HG03095 (cell line): Measurements from ENCODE around the gene RHOD.

Source experiments
- ATAC-seq: cut with Tn5 transposase; IDR thresholded peaks from one replicate; pipeline ENCODE4 v1.9.1; 2021; ENCODE audit warnings: moderate library complexity; ENCODE audit not compliant: unreplicated experiment

RHOD gene

GRCh38 chr11:67056267-67057204 lies at the start of gene RHOD:
Gene RHOD, plus strand, starts transcription at chr11:67056847. Its CDS starts 56 bp downstream, at chr11:67056903.
- no peak for ATAC-seq

GRCh38 chr11:67007126-67007525 lies 49.5 kb upstream of the RHOD start:
- ATAC-seq = no peak

GRCh38 chr11:67010296-67010905 lies 46.2 kb upstream of the RHOD start:
- ATAC-seq = no peak

GRCh38 chr11:67013511-67014045 lies 43.1 kb upstream of the RHOD start:
- no peak for ATAC-seq

- no peak for ATAC-seq
Measured at GRCh38 chr11:67014343-67014742, 42.3 kb upstream of the RHOD start.

- no peak for ATAC-seq
Measured at GRCh38 chr11:67015048-67015447, 41.6 kb upstream of the RHOD start.

- ATAC-seq = no peak
Measured at GRCh38 chr11:67016550-67016949, 40.1 kb upstream of the RHOD start.

- no peak for ATAC-seq
Measured at GRCh38 chr11:67020949-67021348, 35.7 kb upstream of the RHOD start.

GRCh38 chr11:67022341-67022933 lies 34.2 kb upstream of the RHOD start:
- no peak for ATAC-seq

- ATAC-seq = no peak
Measured at GRCh38 chr11:67022961-67023956, 33.4 kb upstream of the RHOD start, which contains the start of gene SYT12. Gene SYT12, plus strand, starts transcription at chr11:67023134. Its CDS starts 7,011 bp downstream, at chr11:67030145.

- ATAC-seq = no peak
Measured at GRCh38 chr11:67023957-67024353, 32.7 kb upstream of the RHOD start.

GRCh38 chr11:67024410-67024809 lies 32.2 kb upstream of the RHOD start:
- no peak for ATAC-seq

- no peak for ATAC-seq
Measured at GRCh38 chr11:67024966-67025365, 31.7 kb upstream of the RHOD start.

GRCh38 chr11:67025750-67026149 lies 30.9 kb upstream of the RHOD start:
- ATAC-seq = no peak

GRCh38 chr11:67026941-67027340 lies 29.7 kb upstream of the RHOD start:
- ATAC-seq = no peak

GRCh38 chr11:67027483-67027930 lies 29.1 kb upstream of the RHOD start:
- no peak for ATAC-seq

GRCh38 chr11:67027943-67028542 lies 28.6 kb upstream of the RHOD start:
- ATAC-seq = peak; percentile 63

GRCh38 chr11:67029146-67029545 lies 27.5 kb upstream of the RHOD start:
- no peak for ATAC-seq

GRCh38 chr11:67030976-67031375 lies 25.7 kb upstream of the RHOD start:
- ATAC-seq = no peak
